Measurements from ENCODE around the gene ZNF253. TPM values are rescaled to one million over a fixed set of nuclear protein-coding genes. Genes with fewer than 3 reads are reported as not detected.

ZNF253 gene
- total RNA-seq, 1 experiment from 2014 or later = 6.4 TPM

- Mint-ChIP-seq H3K27ac (ENCODE audit: unreplicated experiment) (no peak overlapping the region), H3K27me3 (ENCODE audit: insufficient read depth, unreplicated experiment) (no peaks in the 10 kb centered on the region), H3K4me1 (ENCODE audit: low read depth, unreplicated experiment) (no peaks in the 10 kb centered on the region), H3K4me3 (ENCODE audit: unreplicated experiment) (no peak overlapping the region), H3K9me3 (ENCODE audit: unreplicated experiment) (peaks cover 36% of the 10 kb centered on the region), H3K36me3 (ENCODE audit: insufficient read depth, unreplicated experiment) (peaks cover 12% of the 10 kb centered on the region)
- Histone ChIP-seq H3K36me3 (ENCODE audit: control insufficient read depth, insufficient read depth, low read length) (no peaks in the 10 kb centered on the region), H3K4me3 (ENCODE audit: low read depth, low read length) (no peak overlapping the region), H3K27me3 (replicated peaks; ENCODE audit: control insufficient read depth, insufficient read depth, low read length) (no peaks in the 10 kb centered on the region), H3K4me1 (no peaks in the 10 kb centered on the region), H3K9me3 (peaks cover 19% of the 10 kb centered on the region)
- no TSS peak for BruUV-seq (replicated peaks)
- TF ChIP-seq CTCF (IDR thresholded peaks at IDR 0.05; ENCODE audit: insufficient read depth in 1 of 2, low read depth in 1 of 2, low read length in 1 of 2, severe bottlenecking in 1 of 2, unreplicated experiment in 1 of 2) = no peak
- intact Hi-C loops (cut with micrococcal nuclease; ENCODE audit: unreplicated experiment) = no loop called here
- DNase-seq = no peak
- CTCF ChIA-PET = no interaction called here
- POLR2A ChIA-PET = no interaction called here
Measured at GRCh38 chr19:19823916-19824315, 41.8 kb upstream of the ZNF253 start.

GRCh38 chr19:19826875-19827274, 38.8 kb upstream of the ZNF253 start:
- peaks cover 26% of the 10 kb centered on the region for H3K9me3 ChIP-seq
- H3K4me1 ChIP-seq = no peaks in the 10 kb centered on the region
- ChIA-PET POLR2A (no interaction called here), CTCF (no interaction called here)
- H3K27me3 ChIP-seq (replicated peaks; ENCODE audit: control insufficient read depth, insufficient read depth, low read length) = no peaks in the 10 kb centered on the region
- no peak for TF ChIP-seq CTCF (IDR thresholded peaks at IDR 0.05; ENCODE audit: insufficient read depth in 1 of 2, low read depth in 1 of 2, low read length in 1 of 2, severe bottlenecking in 1 of 2, unreplicated experiment in 1 of 2)
- H3K9me3 Mint-ChIP-seq (ENCODE audit: unreplicated experiment) = peaks cover 63% of the 10 kb centered on the region
- H3K27ac Mint-ChIP-seq (ENCODE audit: unreplicated experiment) = no peak overlapping the region
- BruUV-seq (replicated peaks) = no TSS peak
- no peaks in the 10 kb centered on the region for H3K27me3 Mint-ChIP-seq (ENCODE audit: insufficient read depth, unreplicated experiment)
- H3K36me3 ChIP-seq (ENCODE audit: control insufficient read depth, insufficient read depth, low read length) = no peaks in the 10 kb centered on the region
- intact Hi-C loops (cut with micrococcal nuclease; ENCODE audit: unreplicated experiment) = no loop called here
- no peaks in the 10 kb centered on the region for H3K36me3 Mint-ChIP-seq (ENCODE audit: insufficient read depth, unreplicated experiment)
- H3K4me1 Mint-ChIP-seq (ENCODE audit: low read depth, unreplicated experiment) = no peaks in the 10 kb centered on the region
- no peak for DNase-seq
- no peak overlapping the region for H3K4me3 Mint-ChIP-seq (ENCODE audit: unreplicated experiment)
- H3K4me3 ChIP-seq (ENCODE audit: low read depth, low read length) = no peak overlapping the region

GRCh38 chr19:19835560-19836038, 30.1 kb upstream of the ZNF253 start:
- H3K4me1 ChIP-seq = no peaks in the 10 kb centered on the region
- H3K4me3 ChIP-seq (ENCODE audit: low read depth, low read length) = no peak overlapping the region
- Mint-ChIP-seq H3K4me1 (ENCODE audit: low read depth, unreplicated experiment) (no peaks in the 10 kb centered on the region), H3K27ac (ENCODE audit: unreplicated experiment) (no peak overlapping the region), H3K27me3 (ENCODE audit: insufficient read depth, unreplicated experiment) (no peaks in the 10 kb centered on the region), H3K9me3 (ENCODE audit: unreplicated experiment) (peaks cover 40% of the 10 kb centered on the region), H3K4me3 (ENCODE audit: unreplicated experiment) (no peak overlapping the region), H3K36me3 (ENCODE audit: insufficient read depth, unreplicated experiment) (no peaks in the 10 kb centered on the region)
- DNase-seq = no peak
- no peak for TF ChIP-seq CTCF (IDR thresholded peaks at IDR 0.05; ENCODE audit: insufficient read depth in 1 of 2, low read depth in 1 of 2, low read length in 1 of 2, severe bottlenecking in 1 of 2, unreplicated experiment in 1 of 2)
- intact Hi-C loops (cut with micrococcal nuclease; ENCODE audit: unreplicated experiment) = no loop called here
- H3K9me3 ChIP-seq = peaks cover 55% of the 10 kb centered on the region
- ChIA-PET CTCF (no interaction called here), POLR2A (no interaction called here)
- no TSS peak for BruUV-seq (replicated peaks)
- H3K36me3 ChIP-seq (ENCODE audit: control insufficient read depth, insufficient read depth, low read length) = no peaks in the 10 kb centered on the region
- H3K27me3 ChIP-seq (replicated peaks; ENCODE audit: control insufficient read depth, insufficient read depth, low read length) = no peaks in the 10 kb centered on the region
